Ascending aorta (tissue), 2 donors: ENCODE data around the gene SLFNL1. TPM values are rescaled to one million over a fixed set of nuclear protein-coding genes. Genes with fewer than 3 reads are reported as not detected.

Experiments used
- DNase-seq, 2 donors: peaks; one replicate each; pipeline ENCODE4 v3.0.0-alpha.2; 2019; ENCODE audit warnings: low spot score in 2 of 2
- H3K27ac ChIP-seq, 2 donors: fragments of 200-600 bp; sonication (generic); one replicate each; pipeline ENCODE4 v1.5.1; 2016 to 2017; ENCODE audit warnings: mild to moderate bottlenecking in 1 of 2
- H3K27me3 ChIP-seq: fragments of 200-600 bp; sonication (generic); one replicate; pipeline ENCODE4 v1.5.1; 2017
- H3K36me3 ChIP-seq, 2 donors: fragments of 200-600 bp; sonication (generic); one replicate each; pipeline ENCODE4 v1.5.1; 2016
- H3K4me1 ChIP-seq, 2 donors: fragments of 200-600 bp; sonication (generic); one replicate each; pipeline ENCODE4 v1.5.1; 2016 to 2017; ENCODE audit warnings: mild to moderate bottlenecking in 1 of 2
- H3K4me3 ChIP-seq, 2 donors: fragments of 200-600 bp; sonication (generic); one replicate each; pipeline ENCODE4 v1.5.1; 2016 to 2017; ENCODE audit warnings: mild to moderate bottlenecking in 1 of 2
- H3K9me3 ChIP-seq, 2 donors: fragments of 200-600 bp; sonication (generic); one replicate each; pipeline ENCODE4 v1.5.1; 2016
- CTCF ChIP-seq, 3 experiments: fragments of 200-600 bp in 2 of 3; fragments of 450-650 bp in 1 of 3; sonication (generic) in 2 of 3; IDR thresholded peaks; one replicate each; pipeline ENCODE4 v1.5.1; 2016 to 2019; ENCODE audit warnings: antibody characterized with exemption in 3 of 3, mild to moderate bottlenecking in 1 of 3, moderate library complexity in 1 of 3
- intact Hi-C: fragments of 100-400 bp; cut with DNase I; formaldehyde crosslinking; loops from one replicate; pipeline ENCODE4 v1.15.1; 2023
- total RNA-seq: library from RNA; depleted of rRNA; stranded (reverse); fragments of >200 nt; gene quantifications from one replicate; pipeline ENCODE4 v1.1.0, GENCODE V29; 2016

The SLFNL1 gene
- total RNA-seq, 1 donor from 2014 or later = not detected

GRCh38 chr1:40984066-40984465 is 37.5 kb downstream of the SLFNL1 start:
- intact Hi-C loops = loop anchor here (5.0 to 10.0 kb wide), 4 partner anchors 63 to 381 kb away; partner anchors contain the start of gene FOXO6
- Histone ChIP-seq H3K4me1 (peaks cover 11 to 32% of the 10 kb centered on the region in 2 donors), H3K27ac (peak overlapping the region; percentile 85 to 96), H3K36me3 (peaks cover 29 to 52% of the 10 kb centered on the region in 2 donors), H3K4me3 (peak overlapping the region; percentile 14 to 40), H3K27me3 (no peaks in the 10 kb centered on the region), H3K9me3 (no peaks in the 10 kb centered on the region)
- DNase-seq = no peak
- TF ChIP-seq CTCF (IDR thresholded peaks at IDR 0.05) = no peak

GRCh38 chr1:40983286-40983685 is 38.2 kb downstream of the SLFNL1 start:
- TF ChIP-seq CTCF (IDR thresholded peaks at IDR 0.05) = no peak
- Histone ChIP-seq H3K4me1 (peaks cover 11 to 39% of the 10 kb centered on the region in 2 donors), H3K4me3 (peak overlapping the region; percentile 23 to 78), H3K9me3 (no peaks in the 10 kb centered on the region), H3K27ac (peak overlapping the region; percentile 85 to 96), H3K27me3 (no peaks in the 10 kb centered on the region), H3K36me3 (peaks cover 21 to 44% of the 10 kb centered on the region in 2 donors)
- intact Hi-C loops = loop anchor here (5.0 to 10.0 kb wide), 4 partner anchors 64 to 382 kb away; partner anchors contain the start of gene FOXO6
- no peak for DNase-seq

- Histone ChIP-seq H3K27ac (peak overlapping the region; percentile 85 to 96), H3K9me3 (no peaks in the 10 kb centered on the region), H3K27me3 (no peaks in the 10 kb centered on the region), H3K36me3 (peaks cover 15 to 39% of the 10 kb centered on the region in 2 donors), H3K4me1 (peaks cover 11 to 43% of the 10 kb centered on the region in 2 donors), H3K4me3 (peak overlapping the region; percentile 78 to 83)
- DNase-seq = no peak
- no peak for TF ChIP-seq CTCF (IDR thresholded peaks at IDR 0.05)
- intact Hi-C loops = loop anchor here (5.0 to 10.0 kb wide), 4 partner anchors 65 to 382 kb away; partner anchors contain the start of gene FOXO6
These were observed 38.8 kb downstream of the SLFNL1 start for GRCh38 chr1:40982721-40983120.

- Histone ChIP-seq H3K27me3 (no peaks in the 10 kb centered on the region), H3K9me3 (no peaks in the 10 kb centered on the region), H3K36me3 (peaks cover 9 to 30% of the 10 kb centered on the region in 2 donors), H3K4me1 (peaks cover 11 to 45% of the 10 kb centered on the region in 2 donors), H3K4me3 (peak overlapping the region; percentile 78 to 83), H3K27ac (peak overlapping the region; percentile 96 to 98)
- intact Hi-C loops = loop anchor here (5.0 to 10.0 kb wide), 4 partner anchors 65 to 383 kb away; partner anchors contain the start of gene FOXO6
- no peak for TF ChIP-seq CTCF (IDR thresholded peaks at IDR 0.05)
- DNase-seq = peak in 1 of 2 donors; percentile 76
These were observed 39.7 kb downstream of the SLFNL1 start for GRCh38 chr1:40981691-40982448.

- DNase-seq = no peak
- intact Hi-C loops = loop anchor here (5.0 to 10.0 kb wide), 4 partner anchors 67 to 384 kb away; partner anchors contain the start of gene FOXO6
- no peaks in the 10 kb centered on the region for H3K27me3 ChIP-seq
- H3K36me3 ChIP-seq = peaks cover under 1 to 19% of the 10 kb centered on the region in 2 donors
- peak overlapping the region; percentile 96 to 98 for H3K27ac ChIP-seq
- H3K4me3 ChIP-seq = peak overlapping the region; percentile 78 to 83
- no peaks in the 10 kb centered on the region for H3K9me3 ChIP-seq
- peaks cover 7 to 39% of the 10 kb centered on the region in 2 donors for H3K4me1 ChIP-seq
- TF ChIP-seq CTCF (IDR thresholded peaks at IDR 0.05) = no peak
These were observed 40.9 kb downstream of the SLFNL1 start for GRCh38 chr1:40980453-40981121.
